ENCODE results near the gene KLHDC7B.
"Not testable (repeated sequence)": the region's sequence is repeated elsewhere in the genome, so short reads cannot be mapped to it uniquely, and the experiment has no call there.

KLHDC7B gene

GRCh38 chr22:50517495-50518260 lies 28.0 kb upstream of the KLHDC7B start:
- no peak for DNase-seq (ENCODE audit: extremely low read depth, low read depth)
- H3K4me3 ChIP-seq (replicated peaks; ENCODE audit: low read depth, low read length), result no peak overlapping the region
- TF ChIP-seq, protein P1, sequence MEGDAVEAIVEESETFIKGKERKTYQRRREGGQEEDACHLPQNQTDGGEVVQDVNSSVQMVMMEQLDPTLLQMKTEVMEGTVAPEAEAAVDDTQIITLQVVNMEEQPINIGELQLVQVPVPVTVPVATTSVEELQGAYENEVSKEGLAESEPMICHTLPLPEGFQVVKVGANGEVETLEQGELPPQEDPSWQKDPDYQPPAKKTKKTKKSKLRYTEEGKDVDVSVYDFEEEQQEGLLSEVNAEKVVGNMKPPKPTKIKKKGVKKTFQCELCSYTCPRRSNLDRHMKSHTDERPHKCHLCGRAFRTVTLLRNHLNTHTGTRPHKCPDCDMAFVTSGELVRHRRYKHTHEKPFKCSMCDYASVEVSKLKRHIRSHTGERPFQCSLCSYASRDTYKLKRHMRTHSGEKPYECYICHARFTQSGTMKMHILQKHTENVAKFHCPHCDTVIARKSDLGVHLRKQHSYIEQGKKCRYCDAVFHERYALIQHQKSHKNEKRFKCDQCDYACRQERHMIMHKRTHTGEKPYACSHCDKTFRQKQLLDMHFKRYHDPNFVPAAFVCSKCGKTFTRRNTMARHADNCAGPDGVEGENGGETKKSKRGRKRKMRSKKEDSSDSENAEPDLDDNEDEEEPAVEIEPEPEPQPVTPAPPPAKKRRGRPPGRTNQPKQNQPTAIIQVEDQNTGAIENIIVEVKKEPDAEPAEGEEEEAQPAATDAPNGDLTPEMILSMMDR (IDR thresholded peaks at IDR 0.05; ENCODE audit: low read depth, low read length, missing control alignments), result no peak

- TF ChIP-seq, protein P1 (IDR thresholded peaks at IDR 0.05; ENCODE audit: low read depth, low read length, missing control alignments), result no peak
- DNase-seq (ENCODE audit: extremely low read depth, low read depth), result no peak
- H3K4me3 ChIP-seq (replicated peaks; ENCODE audit: low read depth, low read length), result no peak overlapping the region
Observed at GRCh38 chr22:50518606-50519005, 27.1 kb upstream of the KLHDC7B start.

DNA sequence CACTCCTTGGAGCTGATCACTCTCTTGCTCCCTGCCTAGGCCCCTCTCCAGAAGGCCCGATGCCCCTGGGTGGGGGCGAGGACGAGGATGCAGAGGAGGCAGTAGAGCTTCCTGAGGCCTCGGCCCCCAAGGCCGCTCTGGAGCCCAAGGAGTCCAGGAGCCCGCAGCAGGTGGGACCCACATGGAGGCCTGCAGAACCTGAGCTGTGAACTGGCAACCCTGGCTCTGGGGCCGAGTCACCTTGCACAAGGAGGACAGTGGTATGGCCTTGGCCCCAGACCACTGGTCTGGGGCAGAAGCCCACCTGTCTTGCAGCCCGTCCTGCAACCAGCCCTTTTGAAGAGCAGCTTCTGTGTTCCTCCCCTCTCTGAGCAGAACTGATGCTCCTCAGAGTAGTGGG lies 26.5 kb upstream of the KLHDC7B start:
- no peak for DNase-seq (ENCODE audit: extremely low read depth, low read depth)
- TF ChIP-seq, protein P1 (IDR thresholded peaks at IDR 0.05; ENCODE audit: low read depth, low read length, missing control alignments), result no peak
- H3K4me3 ChIP-seq (replicated peaks; ENCODE audit: low read depth, low read length), result no peak overlapping the region

DNA sequence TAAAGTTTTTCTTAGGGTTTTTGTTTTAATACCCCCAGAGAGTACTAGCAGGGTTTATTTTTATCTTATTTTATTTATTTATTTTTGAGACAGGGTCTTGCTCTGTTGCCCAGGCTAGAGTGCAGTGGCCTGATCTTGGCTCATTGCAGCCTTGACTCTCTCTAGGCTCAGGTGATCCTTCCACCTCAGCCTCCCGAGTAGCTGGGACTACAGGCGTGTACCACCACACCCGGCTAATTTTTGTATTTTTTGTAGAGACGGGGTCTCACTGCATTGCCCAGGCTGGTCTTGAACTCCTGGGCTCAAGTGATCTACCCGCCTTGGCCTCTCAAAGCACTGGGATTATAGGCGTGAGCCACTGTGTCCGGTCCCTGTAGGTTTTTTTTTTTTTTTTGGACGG lies 25.5 kb upstream of the KLHDC7B start:
- not testable (repeated sequence) for DNase-seq (ENCODE audit: extremely low read depth, low read depth); H3K4me3 ChIP-seq (replicated peaks; ENCODE audit: low read depth, low read length)

- no peak for DNase-seq (ENCODE audit: extremely low read depth, low read depth)
- TF ChIP-seq, protein P1 (IDR thresholded peaks at IDR 0.05; ENCODE audit: low read depth, low read length, missing control alignments), result no peak
- H3K4me3 ChIP-seq (replicated peaks; ENCODE audit: low read depth, low read length), result no peak overlapping the region
Observed at GRCh38 chr22:50520826-50521453, 24.8 kb upstream of the KLHDC7B start.

DNA sequence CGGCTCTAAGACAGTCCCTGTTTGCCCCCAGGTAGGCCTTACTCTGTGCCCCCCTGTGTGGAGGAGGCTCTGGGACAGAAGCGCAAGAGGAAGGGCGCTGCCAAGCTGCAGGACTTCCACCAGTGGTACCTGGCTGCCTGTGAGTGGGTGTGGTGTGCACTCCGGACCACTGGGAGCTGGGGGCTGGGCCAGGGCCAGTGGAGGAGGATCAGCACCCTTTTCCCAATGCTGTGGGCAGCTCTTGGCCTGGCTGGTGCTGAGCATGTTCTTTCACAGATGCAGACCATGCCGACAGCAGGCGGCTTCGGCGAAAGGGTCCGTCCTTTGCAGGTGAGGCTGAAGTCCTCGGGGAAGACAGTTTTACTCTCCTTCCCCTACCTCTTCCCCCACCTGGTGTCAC lies 24.0 kb upstream of the KLHDC7B start:
- TF ChIP-seq, protein P1 (IDR thresholded peaks at IDR 0.05; ENCODE audit: low read depth, low read length, missing control alignments), result no peak
- no peak for DNase-seq (ENCODE audit: extremely low read depth, low read depth)
- H3K4me3 ChIP-seq (replicated peaks; ENCODE audit: low read depth, low read length), result no peak overlapping the region

DNA sequence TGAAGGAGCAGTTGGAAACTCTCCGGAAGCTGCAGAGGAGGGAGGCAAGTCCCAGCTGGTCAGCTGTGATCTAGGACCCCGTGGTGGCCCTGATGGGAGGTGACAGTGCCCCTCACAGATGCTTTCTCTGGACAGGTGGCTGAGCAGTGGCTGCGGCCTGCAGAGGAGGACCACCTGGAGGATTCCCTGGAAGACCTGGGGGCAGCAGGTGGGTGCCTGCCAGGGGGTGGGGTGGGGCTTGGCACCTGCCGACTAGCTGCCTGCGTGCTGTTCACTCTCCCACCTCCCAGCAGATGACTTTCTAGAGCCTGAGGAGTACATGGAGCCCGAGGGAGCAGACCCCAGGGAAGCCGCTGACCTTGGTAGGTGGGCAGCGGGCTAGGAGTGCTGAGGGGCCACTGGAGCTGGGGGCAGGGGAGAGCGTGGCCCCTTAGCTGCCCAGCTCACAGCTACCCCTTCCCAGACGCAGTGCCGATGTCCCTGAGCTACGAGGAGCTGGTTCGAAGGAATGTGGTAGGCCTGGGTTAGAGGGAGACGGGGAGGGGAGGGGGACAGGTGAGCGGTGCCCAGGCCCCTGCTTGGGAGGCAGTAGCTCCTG lies 23.4 kb upstream of the KLHDC7B start:
- no peak overlapping the region for H3K4me3 ChIP-seq (replicated peaks; ENCODE audit: low read depth, low read length)
- TF ChIP-seq, protein P1 (IDR thresholded peaks at IDR 0.05; ENCODE audit: low read depth, low read length, missing control alignments), result no peak
- DNase-seq (ENCODE audit: extremely low read depth, low read depth), result no peak
